ENCODE results near the gene TMEM63B.

DNA sequence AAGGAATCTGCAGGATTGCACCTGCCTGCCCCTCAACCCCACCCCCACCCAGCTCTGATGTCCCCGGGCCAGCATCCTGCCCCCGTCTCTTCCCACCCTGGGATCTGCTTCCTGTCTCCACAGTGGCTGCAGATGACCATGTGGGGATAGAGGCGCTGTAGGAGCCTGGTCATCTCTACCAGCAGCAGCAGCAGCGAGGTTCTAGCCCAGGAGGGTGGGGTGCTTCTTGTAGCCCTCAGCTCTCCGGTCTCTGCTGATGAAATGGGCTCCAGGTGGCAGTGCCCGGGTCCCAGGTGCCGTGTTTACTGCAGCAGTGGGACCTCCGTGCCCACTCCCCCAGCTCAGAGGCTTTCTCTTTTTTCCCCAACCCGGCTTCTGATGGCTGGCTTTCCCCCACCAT lies 56.4 kb downstream of the TMEM63B start:
- TF ChIP-seq POLR2A (IDR thresholded peaks at IDR 0.05; ENCODE audit: low read depth, low read length) (no peak), POLR2AphosphoS5 (IDR thresholded peaks at IDR 0.05; ENCODE audit: low read depth, low read length) (no peak), TAF1 (IDR thresholded peaks at IDR 0.05; ENCODE audit: borderline replicate concordance, low read depth, low read length) (no peak)

Measured in GM12892 (cell line).